K562 (cell line): Measurements from ENCODE around the gene KRTAP5-5. TPM values are rescaled to one million over a fixed set of nuclear protein-coding genes. Genes with fewer than 3 reads are reported as not detected.

Experiments used
- ATAC-seq: fragments of 200-7000 bp; cut with Tn5 transposase; 3 replicates; pipeline ENCODE4 v1.9.1; 2020; ENCODE audit warnings: moderate library complexity
- BruUV-seq: library from RNA; stranded (reverse); fragments of 400-500 nt; replicated peaks from 2 replicates; lab custom pipeline; 2021; lab: Mats Ljungman, UMichigan
- CTCF ChIA-PET: fragments of 300-600 bp; formaldehyde crosslinking; extraction: SDS; loops from one replicate; lab custom pipeline; 2021; ENCODE audit warnings: low intra/inter-chr PET ratio; lab: Yijun Ruan, JAX
- POLR2A ChIA-PET: fragments of 300-600, 350-650 bp; sonication (Branson Sonifier 250); formaldehyde crosslinking; extraction: SDS; loops from one replicate; lab custom pipeline; 2021; ENCODE audit warnings: antibody characterized with exemption, inconsistent platforms; lab: Yijun Ruan, JAX
- DNase-seq, 4 experiments: peaks; one replicate each; pipeline versions ENCODE4 v3.0.0 to v3.0.0-alpha.2; 2011 to 2018; ENCODE audit warnings: low spot score in 3 of 4, mixed read lengths in 3 of 4; ENCODE audit errors: extremely low read depth in 1 of 4
- FAIRE-seq: peaks from 2 replicates; lab custom pipeline; 2011; peaks lifted over from hg19 to GRCh38; lab: Jason Lieb, UNC
- H2AFZ ChIP-seq: 2 replicates; pipeline ENCODE4 v1.6.0; 2011; ENCODE audit warnings: low read depth, low read length, control low read depth, inconsistent platforms
- H3K27ac ChIP-seq: fragments of 200-600 bp; 3 replicates; pipeline ENCODE4 v1.8.0; 2011; ENCODE audit warnings: low read depth, mild to moderate bottlenecking, control low read depth, inconsistent platforms, low read length, moderate library complexity, mixed read lengths; ENCODE audit errors: extremely low read depth
- H3K27me3 ChIP-seq, 2 experiments: fragments of 300-600 bp in 1 of 2; 2 replicates in 1 of 2; 3 replicates in 1 of 2; pipeline versions ENCODE4 v1.6.0 to v1.8.0; 2011; ENCODE audit warnings: inconsistent platforms in 2 of 2, low read length in 2 of 2, mild to moderate bottlenecking in 1 of 2, mixed read lengths in 1 of 2, moderate library complexity in 1 of 2; ENCODE audit not compliant: control insufficient read depth in 2 of 2, insufficient read depth in 2 of 2
- H3K36me3 ChIP-seq: fragments of 300-600 bp; 3 replicates; pipeline ENCODE4 v1.8.0; 2011; ENCODE audit warnings: mild to moderate bottlenecking, low read length, inconsistent platforms; ENCODE audit not compliant: control insufficient read depth, insufficient read depth
- H3K4me1 ChIP-seq, 2 experiments: fragments of 200-600 bp in 1 of 2; replicated peaks in 1 of 2; 2 replicates in 1 of 2; 3 replicates in 1 of 2; pipeline versions ENCODE4 v1.5.1 to v1.8.0; 2011; ENCODE audit warnings: inconsistent platforms in 2 of 2, low read length in 2 of 2, mild to moderate bottlenecking in 1 of 2, mixed read lengths in 1 of 2, moderate library complexity in 1 of 2; ENCODE audit not compliant: control insufficient read depth in 2 of 2, insufficient read depth in 2 of 2
- H3K4me2 ChIP-seq: 2 replicates; pipeline ENCODE4 v1.6.1; 2011; ENCODE audit warnings: low read length, control low read depth, inconsistent platforms, mixed read lengths; ENCODE audit not compliant: insufficient read depth
- H3K4me3 ChIP-seq: fragments of 200-600 bp; sonication (generic), shearing (Covaris generic); 2 replicates; pipeline ENCODE4 v1.5.1; 2016; ENCODE audit warnings: control low read depth, inconsistent platforms
- H3K79me2 ChIP-seq: fragments of 200-600 bp; 3 replicates; pipeline ENCODE4 v1.8.0; 2011; ENCODE audit warnings: low read length, inconsistent platforms; ENCODE audit not compliant: control insufficient read depth, insufficient read depth
- H3K9ac ChIP-seq, 2 experiments: 2 replicates each; pipeline versions ENCODE4 v1.6.0 to v1.6.1; 2011; ENCODE audit warnings: low read depth in 2 of 2, low read length in 2 of 2, control low read depth in 1 of 2, inconsistent platforms in 1 of 2, mild to moderate bottlenecking in 1 of 2, mixed read lengths in 1 of 2; ENCODE audit not compliant: insufficient read depth in 1 of 2
- H3K9me1 ChIP-seq: one replicate; pipeline ENCODE4 v1.6.0; 2011; ENCODE audit warnings: inconsistent platforms, mild to moderate bottlenecking, low read length, moderate library complexity; ENCODE audit not compliant: control insufficient read depth, insufficient read depth
- H3K9me3 ChIP-seq: replicated peaks from 2 replicates; pipeline ENCODE4 v1.5.1; 2011; ENCODE audit warnings: low read depth, low read length, inconsistent platforms; ENCODE audit not compliant: control insufficient read depth, insufficient read depth
- H4K20me1 ChIP-seq: replicated peaks from 2 replicates; pipeline ENCODE4 v1.6.1; 2011; ENCODE audit warnings: low read length, inconsistent platforms, mixed read lengths; ENCODE audit not compliant: control insufficient read depth, insufficient read depth
- FOXM1 ChIP-seq, 2 experiments: fragments of 450-650 bp in 1 of 2; sonication (generic) in 1 of 2; formaldehyde crosslinking in 1 of 2; IDR thresholded peaks; 2 replicates each; pipeline versions ENCODE4 v1.6.1 to v1.9.0; 2017 to 2022; ENCODE audit warnings: low read depth in 2 of 2, mild to moderate bottlenecking in 2 of 2, missing genetic modification reagents in 1 of 2, moderate library complexity in 1 of 2
- PTBP1 ChIP-seq: fragments of 200-400 bp; formaldehyde crosslinking; IDR thresholded peaks from 2 replicates; pipeline ENCODE4 v1.6.1; 2017; ENCODE audit warnings: low read depth, low read length
- RBM25 ChIP-seq: fragments of 200-400 bp; formaldehyde crosslinking; IDR thresholded peaks from 2 replicates; pipeline ENCODE4 v1.6.1; 2018; ENCODE audit warnings: low read length, low read depth, moderate library complexity; ENCODE audit not compliant: severe bottlenecking
- TBL1XR1 ChIP-seq, 2 experiments: IDR thresholded peaks; 2 replicates each; pipeline ENCODE4 v1.6.1; 2012; ENCODE audit warnings: improper control_type of control experiment in 2 of 2, low read length in 2 of 2, mild to moderate bottlenecking in 1 of 2
- ZNF134 ChIP-seq: fragments of 250-450 bp; sonication (Bioruptor Pico); conservative IDR thresholded peaks from 2 replicates; pipeline ENCODE4 v1.4.0; 2020
- WGBS: fragments of 100-300 bp; shearing (Covaris generic); methylation state at CpG from one replicate; pipeline ENCODE4 v1.1.6; 2016; ENCODE audit warnings: low coverage, mixed read lengths; ENCODE audit not compliant: insufficient coverage; ENCODE audit errors: missing lambda C conversion rate; 5-methylcytosine and 5-hydroxymethylcytosine counted together
- in situ Hi-C: fragments of 300-500 bp; cut with MboI; formaldehyde crosslinking; loops from 4 replicates; pipeline ENCODE4 v1.15.0; 2018; ENCODE audit warnings: inconsistent platforms, mixed read lengths
- intact Hi-C: fragments of 100-400 bp; cut with micrococcal nuclease; formaldehyde crosslinking; loops from 2 replicates; pipeline ENCODE4 v1.14.2; 2022
- polyA plus RNA-seq, 8 experiments: library from polyadenylated mRNA; depleted of rRNA in 4 of 8; stranded (reverse) in 5 of 8; unstranded in 3 of 8; fragments of >200 nt; fragmentation: Nextera tagmentation in 2 of 8; fragmentation: Illumina TruSeq in 1 of 8; extraction: Ambion mirVana in 2 of 8; extraction: Trizol in 1 of 8; gene quantifications; 2 replicates each; pipeline versions ENCODE4 v1.2.1 to v1.2.3, GENCODE V29; 2011 to 2014; ENCODE audit warnings: inconsistent platforms in 1 of 8, missing spikeins in 1 of 8
- total RNA-seq, 7 experiments: library from RNA; depleted of rRNA in 6 of 7; stranded (reverse); fragments of >200 nt in 6 of 7; fragmentation: Illumina TruSeq in 2 of 7; extraction: Trizol in 2 of 7; gene quantifications; 2 replicates each; pipeline versions ENCODE4 v1.2.1 to v1.2.3, GENCODE V29; 2011 to 2021; ENCODE audit warnings: low replicate concordance in 1 of 7

The KRTAP5-5 gene
- total and polyA plus RNA-seq, 9 of the 15 experiments (the other 6 are each of a cell fraction or from before 2014, with no cell fraction given): not detected

DNA sequence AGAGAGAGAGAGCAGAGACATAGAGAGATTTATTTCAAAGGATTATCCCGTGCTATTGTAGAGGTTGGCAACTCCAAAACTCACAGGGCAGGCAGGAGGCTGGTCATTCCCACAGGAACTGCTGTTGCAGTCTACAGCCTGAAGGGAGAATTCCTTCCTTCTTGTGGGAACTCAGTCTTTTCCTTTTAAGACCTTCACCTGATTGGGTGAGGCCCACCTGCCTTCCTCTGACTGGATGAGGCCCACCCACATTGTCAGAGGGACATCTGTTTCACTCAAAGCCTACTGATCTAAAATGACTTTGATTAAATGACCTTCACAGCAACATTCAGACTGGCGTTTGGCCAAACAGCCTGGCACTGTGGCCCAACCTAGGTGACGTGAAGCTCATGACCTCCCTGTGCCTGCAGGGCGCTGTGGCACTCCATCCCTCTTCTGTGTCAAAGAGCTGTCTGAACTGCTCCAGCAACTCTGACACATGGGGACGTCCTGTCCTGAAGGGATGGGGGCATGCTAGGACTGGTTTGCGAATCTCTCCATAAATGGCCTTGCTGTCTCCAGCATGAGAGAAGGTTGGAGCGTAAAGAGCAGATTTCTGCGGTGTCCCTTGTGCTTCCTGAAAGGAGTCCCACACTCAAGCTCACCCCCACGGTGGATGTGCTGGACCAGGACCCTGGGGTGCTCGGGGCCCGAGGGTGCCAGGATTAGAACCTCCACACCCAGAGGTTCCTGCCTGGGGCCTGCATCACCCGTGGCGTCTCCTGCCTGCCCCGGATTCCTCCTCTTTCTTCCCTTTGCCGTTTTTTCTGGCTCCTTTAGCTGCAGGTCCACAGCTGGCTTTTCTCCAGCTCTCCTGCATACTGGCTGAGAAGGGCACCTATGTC is 20.7 kb downstream of the KRTAP5-5 start:
- no peak for DNase-seq
- Histone ChIP-seq H4K20me1 (peaks cover 17% of the 10 kb centered on the region), H3K4me2 (no peak overlapping the region), H3K9me1 (no peaks in the 10 kb centered on the region), H3K4me1 (peaks cover 0 to 13% of the 10 kb centered on the region in 2 experiments; a peak in 2 of 5 replicates), H3K27ac (no peak overlapping the region), H3K9ac (no peak overlapping the region), H3K79me2 (no peaks in the 10 kb centered on the region), H3K36me3 (no peaks in the 10 kb centered on the region), H3K9me3 (no peaks in the 10 kb centered on the region), H3K4me3 (no peak overlapping the region), H3K27me3 (peaks cover 31 to 84% of the 10 kb centered on the region in 2 experiments), H2AFZ (no peak overlapping the region)
- BruUV-seq: no TSS peak
- intact Hi-C loops: loop anchor here (5.0 kb wide), 1 partner anchor 42 kb away; no protein-coding TSS in a partner anchor
- ChIA-PET POLR2A (interaction anchor here (0.5 kb wide), 1 partner anchor 9 kb away, joined by 5 read pairs; no protein-coding TSS in a partner anchor), CTCF (interaction anchor here (0.7 kb wide), 1 partner anchor 528 kb away, joined by 3 read pairs; no protein-coding TSS in a partner anchor)
- ATAC-seq: no peak
- in situ Hi-C loops: no loop called here
- WGBS: 6% methylated on average over 15 of the region's 15 CpGs
- TF ChIP-seq TBL1XR1 (IDR thresholded peaks at IDR 0.05; ENCODE audit: low read length in 2 of 2): no peak
- peak; percentile 88 for TF ChIP-seq RBM25
- TF ChIP-seq PTBP1: 0 out of 2 replicates have a peak, but pooled peaks have one; percentile 60
- TF ChIP-seq FOXM1 (IDR thresholded peaks at IDR 0.05; ENCODE audit: low read depth): peak; percentile 93
- no peak for TF ChIP-seq FOXM1 (CRISPR knock-in tag; IDR thresholded peaks at IDR 0.05; ENCODE audit: low read depth)
- peak; percentile 100 for TF ChIP-seq ZNF134
- FAIRE-seq: no peak
